Lung (tissue), 12 donors: ENCODE measurements around the gene FITM1. TPM values are rescaled to one million over a fixed set of nuclear protein-coding genes. Genes with fewer than 3 reads are reported as not detected.

Experiments
- ATAC-seq: fragments of 200-7000 bp; cut with Tn5 transposase; one replicate; pipeline ENCODE4 v1.9.1; 2020; ENCODE audit warnings: moderate number of reproducible peaks; ENCODE audit not compliant: insufficient read depth, low FRiP score
- DNase-seq, 3 donors: peaks; one replicate each; pipeline ENCODE4 v3.0.0-alpha.2; 2013 to 2017
- H3K27ac ChIP-seq, 2 donors: one replicate each; pipeline ENCODE4 v1.5.1; 2013; ENCODE audit warnings: mild to moderate bottlenecking in 2 of 2, moderate library complexity in 2 of 2, control low read depth in 1 of 2, inconsistent platforms in 1 of 2, low read depth in 1 of 2, low read length in 1 of 2
- H3K27me3 ChIP-seq, 3 donors: one replicate each; pipeline ENCODE4 v1.5.1; 2013; ENCODE audit warnings: low read length in 2 of 3; ENCODE audit not compliant: control insufficient read depth in 3 of 3, insufficient read depth in 3 of 3
- H3K36me3 ChIP-seq, 4 donors: one replicate each; pipeline ENCODE4 v1.5.1; 2013; ENCODE audit warnings: low read length in 4 of 4, mild to moderate bottlenecking in 1 of 4, moderate library complexity in 1 of 4; ENCODE audit not compliant: control insufficient read depth in 4 of 4, insufficient read depth in 4 of 4
- H3K4me1 ChIP-seq, 5 donors: one replicate each; pipeline ENCODE4 v1.5.1; 2013; ENCODE audit warnings: low read length in 5 of 5, mild to moderate bottlenecking in 2 of 5, moderate library complexity in 1 of 5; ENCODE audit not compliant: control insufficient read depth in 5 of 5, insufficient read depth in 5 of 5
- H3K4me3 ChIP-seq: one replicate; pipeline ENCODE4 v1.5.1; 2013; ENCODE audit warnings: mild to moderate bottlenecking, control low read depth, moderate library complexity
- H3K9ac ChIP-seq, 2 donors: one replicate each; pipeline ENCODE4 v1.5.1; 2013; ENCODE audit warnings: low read length in 2 of 2, control low read depth in 1 of 2; ENCODE audit not compliant: insufficient read depth in 1 of 2
- H3K9me3 ChIP-seq, 4 donors: one replicate each; pipeline ENCODE4 v1.5.1; 2013; ENCODE audit warnings: low read length in 3 of 4, mild to moderate bottlenecking in 1 of 4, moderate library complexity in 1 of 4; ENCODE audit not compliant: control insufficient read depth in 4 of 4, insufficient read depth in 3 of 4
- WGBS, 2 donors: extraction: QIAGEN DNeasy Blood & Tissue Kit; methylation state at CpG; one replicate each; pipeline ENCODE4 v1.1.7; 2013; 5-methylcytosine and 5-hydroxymethylcytosine counted together
- polyA plus RNA-seq, 2 donors: library from polyadenylated mRNA; stranded (reverse); fragments of 200-250 nt; gene quantifications; one replicate each; pipeline ENCODE4 v1.2.1, GENCODE V29; 2013
- total RNA-seq, 2 donors: library from RNA; depleted of rRNA in 1 of 2; stranded (reverse); fragments of >200 nt in 1 of 2; gene quantifications; one replicate each; pipeline ENCODE4 v1.2.1, GENCODE V29; 2014 to 2021
- TF ChIP-seq, protein P1 (sequence below): IDR thresholded peaks from 2 replicates; pipeline ENCODE4 v1.5.1; 2012; ENCODE audit warnings: mild to moderate bottlenecking; ENCODE audit errors: control extremely low read depth, extremely low read depth
- donor health status: control.
- donor health status: control.
- donor health status: Bipolar disorder and iron deficiency.
- donor health status: healthy.
- donor health status: DM: yes; HTN: yes; CAD: no.

The FITM1 gene
- total and polyA plus RNA-seq, 4 donors, result 0.48 to 1.4 (median 0.88) TPM

DNA sequence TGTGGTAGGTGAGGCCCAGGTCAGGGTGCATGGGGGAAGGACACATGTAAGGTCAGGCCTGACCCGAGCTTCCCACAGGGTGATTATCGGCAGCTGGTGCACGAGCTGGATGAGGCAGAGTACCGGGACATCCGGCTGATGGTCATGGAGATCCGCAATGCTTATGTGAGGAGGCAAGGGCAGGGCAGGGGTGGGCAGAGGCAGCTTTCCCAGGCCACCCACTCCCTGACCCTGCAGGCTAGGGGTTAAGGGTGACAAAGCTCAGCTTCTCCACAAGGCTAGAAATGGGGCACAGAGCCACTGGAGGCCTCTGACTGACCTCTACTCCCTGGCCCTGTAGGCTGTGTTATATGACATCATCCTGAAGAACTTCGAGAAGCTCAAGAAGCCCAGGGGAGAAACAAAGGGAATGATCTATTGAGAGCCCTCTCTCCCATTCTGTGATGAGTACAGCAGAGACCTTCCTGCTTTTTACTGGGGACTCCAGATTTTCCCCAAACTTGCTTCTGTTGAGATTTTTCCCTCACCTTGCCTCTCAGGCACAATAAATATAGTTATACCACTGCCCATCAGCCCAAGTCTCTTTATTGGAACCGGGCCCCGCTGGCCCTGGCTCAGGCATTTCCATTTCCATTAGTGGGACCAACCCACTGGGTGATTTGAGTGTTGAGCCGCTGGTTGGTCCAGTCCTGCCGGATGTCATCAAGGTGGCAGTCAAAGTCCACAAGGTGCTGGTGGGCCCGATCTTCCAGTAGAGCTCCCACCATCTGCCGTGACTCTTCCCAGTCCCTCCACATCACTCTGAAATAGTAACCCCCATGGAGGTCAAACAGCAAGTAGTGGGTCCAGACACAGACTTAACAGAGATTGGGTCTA lies 8.2 kb downstream of the FITM1 start:
- H3K4me1 ChIP-seq, result peaks cover 0 to 29% (median 7%) of the 10 kb centered on the region in 5 donors

DNA sequence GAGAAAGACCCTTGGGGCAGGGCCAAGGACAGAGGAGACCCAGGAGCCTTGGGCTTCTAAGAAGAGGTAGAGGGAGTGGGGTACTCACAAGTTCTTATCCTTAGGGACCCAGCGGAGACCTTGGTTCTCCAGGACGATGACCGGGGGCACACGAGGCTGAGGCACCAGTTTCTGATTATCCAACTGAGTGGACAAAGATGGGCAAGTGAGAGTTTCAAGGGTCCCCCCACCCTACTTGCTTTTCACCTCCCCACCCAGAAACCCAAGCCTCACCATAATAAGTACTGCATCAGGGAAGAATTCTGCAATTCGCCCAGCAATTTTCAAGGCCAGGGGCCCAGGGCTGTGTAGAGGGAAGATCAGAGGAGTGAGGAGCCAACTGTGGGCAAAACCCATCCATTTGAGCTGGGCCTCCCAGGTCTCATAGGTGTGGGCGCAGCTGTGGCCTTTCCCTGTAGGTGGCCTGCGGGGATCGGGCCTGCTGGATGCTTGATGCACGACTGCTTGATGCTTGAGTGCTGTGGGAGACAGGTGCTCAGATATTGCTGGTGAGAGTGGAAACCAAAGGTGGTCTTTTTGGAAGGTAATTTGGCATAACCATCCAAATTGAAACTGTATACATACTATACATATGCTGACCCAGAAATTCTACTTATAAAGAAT lies 8.9 kb downstream of the FITM1 start:
- H3K4me3 ChIP-seq, result no peak overlapping the region
- DNase-seq, result no peak
- TF ChIP-seq, protein P1, sequence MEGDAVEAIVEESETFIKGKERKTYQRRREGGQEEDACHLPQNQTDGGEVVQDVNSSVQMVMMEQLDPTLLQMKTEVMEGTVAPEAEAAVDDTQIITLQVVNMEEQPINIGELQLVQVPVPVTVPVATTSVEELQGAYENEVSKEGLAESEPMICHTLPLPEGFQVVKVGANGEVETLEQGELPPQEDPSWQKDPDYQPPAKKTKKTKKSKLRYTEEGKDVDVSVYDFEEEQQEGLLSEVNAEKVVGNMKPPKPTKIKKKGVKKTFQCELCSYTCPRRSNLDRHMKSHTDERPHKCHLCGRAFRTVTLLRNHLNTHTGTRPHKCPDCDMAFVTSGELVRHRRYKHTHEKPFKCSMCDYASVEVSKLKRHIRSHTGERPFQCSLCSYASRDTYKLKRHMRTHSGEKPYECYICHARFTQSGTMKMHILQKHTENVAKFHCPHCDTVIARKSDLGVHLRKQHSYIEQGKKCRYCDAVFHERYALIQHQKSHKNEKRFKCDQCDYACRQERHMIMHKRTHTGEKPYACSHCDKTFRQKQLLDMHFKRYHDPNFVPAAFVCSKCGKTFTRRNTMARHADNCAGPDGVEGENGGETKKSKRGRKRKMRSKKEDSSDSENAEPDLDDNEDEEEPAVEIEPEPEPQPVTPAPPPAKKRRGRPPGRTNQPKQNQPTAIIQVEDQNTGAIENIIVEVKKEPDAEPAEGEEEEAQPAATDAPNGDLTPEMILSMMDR, result no peak
- 90% methylated on average over 9 of the region's 9 CpGs for WGBS, 2 donors
- H3K27ac ChIP-seq, result no peak overlapping the region
- no peak for ATAC-seq
- peaks cover 0 to 29% (median 7%) of the 10 kb centered on the region in 5 donors for H3K4me1 ChIP-seq
- H3K9ac ChIP-seq, result peak overlapping the region in 1 of 2 donors; percentile 55
- H3K36me3 ChIP-seq, result peaks cover 0 to 33% (median 22%) of the 10 kb centered on the region in 4 donors
- no peaks in the 10 kb centered on the region for H3K9me3 ChIP-seq
- H3K27me3 ChIP-seq, result no peaks in the 10 kb centered on the region

More for the DNA sequence above, 8.2 kb downstream of the FITM1 start:
- H3K27me3 ChIP-seq, result no peaks in the 10 kb centered on the region
- peaks cover 0 to 26% (median 16%) of the 10 kb centered on the region in 4 donors for H3K36me3 ChIP-seq
- no peaks in the 10 kb centered on the region for H3K9me3 ChIP-seq
- ATAC-seq (no peak), DNase-seq (no peak)
- no peak overlapping the region for H3K27ac ChIP-seq
- H3K4me3 ChIP-seq, result no peak overlapping the region
- WGBS, 2 donors, result 87 to 94% methylated on average over 13 of the region's 13 CpGs
- TF ChIP-seq, protein P1, result no peak
- H3K9ac ChIP-seq, result no peak overlapping the region

DNA sequence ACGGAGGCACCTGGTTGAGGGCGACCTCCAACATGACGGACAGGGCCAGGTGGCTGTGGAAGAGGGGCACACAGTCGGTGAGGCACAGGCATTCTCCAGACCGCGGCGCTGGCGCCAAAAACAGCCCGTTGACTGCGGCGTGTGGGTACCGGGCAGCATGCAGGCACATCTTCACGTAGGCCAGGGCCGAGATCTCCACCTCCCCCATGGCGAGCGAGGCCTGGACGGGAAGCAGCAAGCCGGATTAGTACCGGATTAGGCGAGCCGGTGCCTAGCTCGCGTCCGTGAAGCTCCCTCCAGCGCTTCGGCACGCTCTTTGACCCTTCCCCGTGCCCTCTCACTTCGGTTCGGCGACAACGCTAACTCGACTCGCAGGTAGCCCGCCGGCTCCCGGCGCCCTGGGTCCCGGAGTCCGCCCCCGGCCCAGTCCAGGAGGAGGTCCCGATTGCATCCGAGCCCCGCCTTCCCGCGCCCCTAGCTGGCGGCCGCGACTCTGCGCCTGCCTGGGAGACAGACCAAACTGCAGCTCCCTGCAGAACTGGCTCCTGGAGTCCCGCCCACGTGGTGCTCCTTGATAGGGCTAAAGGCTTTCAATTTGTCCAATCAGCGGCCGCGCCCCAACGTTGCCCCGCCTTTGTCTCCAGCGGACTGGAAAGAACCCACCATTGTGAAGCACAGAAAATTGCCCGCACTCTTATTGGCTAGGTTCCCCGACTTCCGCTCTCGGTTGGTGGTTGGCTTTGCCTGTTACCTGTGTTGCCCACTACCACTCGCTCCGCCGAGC lies 10.8 kb downstream of the FITM1 start, which contains the start of gene EMC9:
EMC9 (minus strand) TSS at position 495 of the 784 bp plus-strand sequence; CDS start at position 208, 287 bp downstream.
- Histone ChIP-seq H3K9ac (peak within 1 kb of the TSS in 1 of 2 donors; percentile 90), H3K9me3 (no peaks in the 10 kb centered on the region), H3K27me3 (no peaks in the 10 kb centered on the region), H3K4me1 (peaks cover 8 to 34% (median 14%) of the 10 kb centered on the region in 5 donors), H3K27ac (peak within 1 kb of the TSS; percentile 92), H3K4me3 (peak within 1 kb of the TSS; percentile 51), H3K36me3 (peaks cover 0 to 40% (median 22%) of the 10 kb centered on the region in 4 donors)
- 0% methylated on average over 61 to 65 of the region's 65 CpGs for WGBS, 2 donors
- ATAC-seq (peak; percentile 94), DNase-seq (peak; percentile 100)
- TF ChIP-seq, protein P1, result no peak
